Spinal cord (tissue), 10 donors: Measurements from ENCODE around the gene CPLANE1. TPM values are rescaled to one million over a fixed set of nuclear protein-coding genes. Genes with fewer than 3 reads are reported as not detected.

Experiments
- DNase-seq, 6 donors: peaks; one replicate each; pipeline versions ENCODE4 v3.0.0 to v3.0.0-alpha.2; 2013 to 2015; ENCODE audit warnings: low spot score in 6 of 6, low read depth in 4 of 6
- H3K27ac ChIP-seq: one replicate; pipeline ENCODE4 v1.5.1; 2013; ENCODE audit warnings: low read depth, low read length, control low read depth
- H3K27me3 ChIP-seq: one replicate; pipeline ENCODE4 v1.6.1; 2013; ENCODE audit warnings: low read length; ENCODE audit not compliant: control insufficient read depth, insufficient read depth
- H3K36me3 ChIP-seq: one replicate; pipeline ENCODE4 v1.6.1; 2013; ENCODE audit warnings: low read length; ENCODE audit not compliant: control insufficient read depth, insufficient read depth
- H3K4me1 ChIP-seq: one replicate; pipeline ENCODE4 v1.6.1; 2013; ENCODE audit warnings: low read length; ENCODE audit not compliant: control insufficient read depth, insufficient read depth
- H3K4me3 ChIP-seq: one replicate; pipeline ENCODE4 v1.5.1; 2013; ENCODE audit warnings: low read depth, low read length, control low read depth
- H3K9me3 ChIP-seq: one replicate; pipeline ENCODE4 v1.6.1; 2013; ENCODE audit warnings: low read length; ENCODE audit not compliant: control insufficient read depth, insufficient read depth
- WGBS: methylation state at CpG from one replicate; pipeline ENCODE4 v1.1.5; 2013; ENCODE audit warnings: missing lambda C conversion rate; ENCODE audit not compliant: insufficient coverage; 5-methylcytosine and 5-hydroxymethylcytosine counted together
- polyA plus RNA-seq, 2 donors: library from polyadenylated mRNA; unstranded; fragments of 120-200 nt; gene quantifications; one replicate each; pipeline ENCODE4 v1.2.1, GENCODE V29; 2013; ENCODE audit not compliant: insufficient read length in 2 of 2
- total RNA-seq, 2 donors: library from RNA; depleted of rRNA in 1 of 2; stranded (reverse); fragments of 120-200 nt in 1 of 2; fragments of >200 nt in 1 of 2; gene quantifications; one replicate each; pipeline versions ENCODE4 v1.2.3 to v1.2.4, GENCODE V29; 2013 to 2014
- donor health status: healthy.

Gene CPLANE1
- total and polyA plus RNA-seq, 4 donors = 35.4 to 72.8 (median 48.6) TPM

DNA sequence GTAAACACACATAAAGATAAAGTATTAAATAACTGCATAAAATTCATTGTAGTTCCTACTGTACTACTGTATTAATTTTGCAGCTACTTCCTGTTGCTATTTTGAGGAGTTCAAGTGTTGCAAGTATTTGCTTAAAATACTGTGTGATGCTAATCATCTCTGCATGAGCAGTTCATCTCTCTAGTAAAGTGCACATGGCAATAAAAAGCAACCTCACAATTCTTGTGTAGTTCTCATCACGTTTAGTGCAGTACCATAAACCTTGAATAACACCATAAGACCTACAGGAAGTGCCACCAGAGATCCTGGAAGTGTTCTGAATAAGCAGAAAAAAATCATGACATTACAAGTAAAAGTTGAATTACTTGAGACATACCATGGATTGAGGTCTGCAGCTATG is 34.6 kb downstream of the CPLANE1 start:
- peaks cover 22% of the 10 kb centered on the region for H3K36me3 ChIP-seq
- H3K4me3 ChIP-seq = no peak overlapping the region
- WGBS = no CpG with 5 or more reads among the region's 1 CpG
- no peak for DNase-seq
- H3K4me1 ChIP-seq = no peaks in the 10 kb centered on the region
- no peak overlapping the region for H3K27ac ChIP-seq
- no peaks in the 10 kb centered on the region for H3K27me3 ChIP-seq
- no peaks in the 10 kb centered on the region for H3K9me3 ChIP-seq

DNA sequence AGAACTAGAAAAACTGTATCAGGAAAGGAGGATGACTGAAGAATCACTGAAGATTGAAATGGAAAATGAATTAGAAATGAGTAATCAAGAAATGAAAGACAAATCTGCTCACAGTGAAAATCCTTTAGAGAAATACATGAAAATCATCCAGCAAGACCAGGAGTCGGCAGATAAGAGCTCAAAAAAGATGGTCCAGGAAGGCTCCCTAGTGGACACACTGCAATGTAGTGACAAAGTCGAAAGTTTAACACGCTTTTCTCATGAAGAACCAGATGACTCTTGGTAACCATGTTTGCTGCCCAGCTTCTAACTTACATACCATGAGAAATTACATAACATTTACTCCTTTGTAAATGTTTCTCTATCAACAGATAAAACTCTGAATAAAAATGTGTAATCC is 37.1 kb downstream of the CPLANE1 start:
- H3K27me3 ChIP-seq = no peaks in the 10 kb centered on the region
- no peak overlapping the region for H3K4me3 ChIP-seq
- H3K27ac ChIP-seq = no peak overlapping the region
- no peak for DNase-seq
- peaks cover 29% of the 10 kb centered on the region for H3K36me3 ChIP-seq
- WGBS = no CpG with 5 or more reads among the region's 3 CpGs
- no peaks in the 10 kb centered on the region for H3K9me3 ChIP-seq
- no peaks in the 10 kb centered on the region for H3K4me1 ChIP-seq

DNA sequence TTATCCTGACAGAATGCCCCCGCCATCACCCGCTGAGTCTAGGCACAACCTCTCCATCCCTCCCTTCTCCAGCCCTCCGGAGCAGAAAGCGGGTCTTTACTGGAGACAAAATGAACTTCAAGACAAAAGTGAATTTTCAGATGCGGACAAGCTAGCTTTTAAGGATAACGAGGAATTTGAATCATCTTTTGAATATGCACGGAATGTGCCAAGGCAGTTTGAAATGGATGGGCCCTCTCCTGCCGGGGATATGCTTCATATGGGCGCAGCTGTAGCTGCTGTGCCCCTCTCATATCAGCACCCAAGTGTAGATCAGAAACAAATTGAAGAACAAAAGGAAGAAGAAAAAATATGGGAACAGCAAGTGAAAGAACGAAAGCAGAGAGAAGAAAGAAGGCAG is 37.5 kb downstream of the CPLANE1 start:
- Histone ChIP-seq H3K27ac (no peak overlapping the region), H3K4me1 (no peaks in the 10 kb centered on the region), H3K9me3 (no peaks in the 10 kb centered on the region), H3K4me3 (no peak overlapping the region), H3K36me3 (peaks cover 29% of the 10 kb centered on the region), H3K27me3 (no peaks in the 10 kb centered on the region)
- no peak for DNase-seq
- WGBS = 99% methylated on average over 8 of the region's 10 CpGs

DNA sequence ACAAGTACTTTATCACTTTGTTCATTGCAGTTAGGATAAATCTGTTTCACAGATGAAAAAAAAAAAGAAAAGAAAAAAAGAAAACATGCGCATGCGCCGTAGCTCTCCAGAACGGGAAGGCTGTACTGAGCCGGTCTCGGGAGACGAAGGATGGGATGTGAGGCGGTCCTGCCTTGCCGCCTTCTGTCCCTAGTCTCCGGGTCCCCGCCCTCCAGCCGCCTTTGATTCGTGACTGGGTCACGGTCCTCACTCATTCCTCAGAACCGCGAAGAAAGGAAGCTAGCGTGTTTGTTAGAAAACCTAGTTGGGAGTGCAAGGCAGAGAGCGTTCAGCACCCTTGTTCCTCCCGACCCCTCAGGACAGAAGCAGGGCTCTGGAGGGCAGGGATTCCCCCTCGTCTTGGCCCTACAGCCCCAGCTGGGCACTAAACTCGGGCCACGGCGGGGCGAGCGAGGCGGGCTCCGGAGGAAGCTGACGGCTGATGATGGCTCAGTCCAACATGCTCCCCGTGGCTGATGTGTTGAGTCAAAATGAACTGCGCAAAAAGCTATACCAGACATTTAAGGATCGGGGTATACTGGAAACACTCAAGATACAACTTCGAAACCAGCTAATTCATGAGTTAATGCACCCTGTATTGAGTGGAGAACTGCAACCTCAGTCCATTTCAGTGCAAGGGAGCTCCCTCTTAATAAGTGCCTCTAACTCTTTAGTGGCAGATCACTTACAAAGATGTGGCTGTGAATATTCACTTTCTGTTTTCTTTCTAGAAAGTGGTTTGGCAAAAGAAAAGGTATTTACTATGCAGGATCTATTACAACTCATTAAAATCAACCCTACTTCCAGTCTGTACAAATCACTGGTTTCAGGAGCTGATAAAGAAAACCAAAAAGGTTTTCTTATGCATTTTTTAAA is 40.0 kb downstream of the CPLANE1 start:
- peaks cover 25% of the 10 kb centered on the region for H3K36me3 ChIP-seq
- DNase-seq = peak in 2 of 6 donors; percentile 44 to 71
- H3K4me1 ChIP-seq = no peaks in the 10 kb centered on the region
- peak overlapping the region; percentile 35 for H3K4me3 ChIP-seq
- WGBS = 84% methylated on average over 31 of the region's 32 CpGs
- no peaks in the 10 kb centered on the region for H3K27me3 ChIP-seq
- no peak overlapping the region for H3K27ac ChIP-seq
- H3K9me3 ChIP-seq = no peaks in the 10 kb centered on the region

DNA sequence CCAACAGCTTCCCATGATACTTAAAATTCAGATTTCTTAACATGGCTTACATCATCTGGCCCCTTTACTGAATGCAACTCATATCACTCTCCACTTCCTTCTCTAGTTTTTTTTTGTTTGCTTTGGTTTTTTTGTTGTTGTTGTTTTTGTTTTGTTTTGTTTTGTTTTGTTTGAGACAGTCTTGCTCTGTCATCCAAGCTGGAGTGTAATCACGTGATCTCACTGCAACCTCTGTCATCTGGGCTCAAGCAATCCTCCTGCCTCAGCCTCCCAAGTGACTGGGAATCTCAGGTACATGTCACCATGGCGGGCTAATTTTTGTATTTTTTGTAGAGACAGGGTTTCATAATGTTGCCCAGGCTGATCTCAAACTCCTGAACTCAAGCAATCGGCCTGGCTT is 41.4 kb downstream of the CPLANE1 start:
- H3K36me3 ChIP-seq = peaks cover 25% of the 10 kb centered on the region
- no peak overlapping the region for H3K27ac ChIP-seq
- H3K9me3 ChIP-seq = no peaks in the 10 kb centered on the region
- H3K27me3 ChIP-seq = no peaks in the 10 kb centered on the region
- no peaks in the 10 kb centered on the region for H3K4me1 ChIP-seq
- 100% methylated on average over 2 of the region's 3 CpGs for WGBS
- DNase-seq = no peak
- H3K4me3 ChIP-seq = no peak overlapping the region

DNA sequence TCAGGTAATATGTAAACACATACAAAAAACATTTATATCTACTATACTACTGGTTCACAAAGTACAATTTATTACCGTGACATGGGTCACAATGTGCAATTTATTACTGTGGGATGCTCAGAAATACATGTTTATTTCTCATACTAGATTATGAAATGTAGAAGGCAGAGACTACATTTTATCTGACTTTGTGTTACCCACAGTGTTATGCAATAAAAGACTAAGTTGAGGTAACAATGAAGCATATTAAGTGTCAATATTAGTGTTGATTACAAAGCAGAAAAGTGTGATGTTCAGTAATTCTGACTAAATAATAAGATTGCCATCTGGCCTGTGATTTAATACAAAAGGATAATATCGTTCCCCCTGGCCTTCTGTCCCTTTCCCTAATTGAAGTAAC is 42.4 kb downstream of the CPLANE1 start:
- no peak overlapping the region for H3K27ac ChIP-seq
- WGBS = no CpG with 5 or more reads among the region's 2 CpGs
- no peak for DNase-seq
- no peaks in the 10 kb centered on the region for H3K9me3 ChIP-seq
- H3K4me3 ChIP-seq = no peak overlapping the region
- H3K36me3 ChIP-seq = peaks cover 23% of the 10 kb centered on the region
- H3K27me3 ChIP-seq = no peaks in the 10 kb centered on the region
- no peaks in the 10 kb centered on the region for H3K4me1 ChIP-seq

DNA sequence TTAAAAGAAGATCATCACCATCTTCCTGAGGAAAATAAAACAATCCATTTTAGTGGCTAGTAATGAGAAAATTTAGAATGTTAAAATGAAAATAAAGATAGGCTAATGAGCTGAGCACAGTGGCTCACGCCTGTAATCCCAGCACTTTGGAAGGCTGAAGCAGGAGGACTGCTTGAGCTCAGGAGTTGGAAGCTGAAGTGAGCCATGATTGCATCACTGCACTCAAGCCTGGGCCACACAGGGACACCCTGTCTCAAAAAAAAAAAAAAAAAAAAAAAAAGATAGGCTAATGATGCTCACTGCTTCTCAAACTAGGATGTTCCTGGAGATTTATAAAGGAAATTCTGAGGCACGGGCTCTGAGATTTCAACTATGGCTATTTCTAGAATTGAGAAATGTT is 50.3 kb downstream of the CPLANE1 start:
- Histone ChIP-seq H3K36me3 (peaks cover 21% of the 10 kb centered on the region), H3K4me3 (no peak overlapping the region), H3K9me3 (no peaks in the 10 kb centered on the region), H3K4me1 (no peaks in the 10 kb centered on the region), H3K27ac (no peak overlapping the region), H3K27me3 (no peaks in the 10 kb centered on the region)
- DNase-seq = no peak
- WGBS = 100% methylated on average over 1 of the region's 2 CpGs

DNA sequence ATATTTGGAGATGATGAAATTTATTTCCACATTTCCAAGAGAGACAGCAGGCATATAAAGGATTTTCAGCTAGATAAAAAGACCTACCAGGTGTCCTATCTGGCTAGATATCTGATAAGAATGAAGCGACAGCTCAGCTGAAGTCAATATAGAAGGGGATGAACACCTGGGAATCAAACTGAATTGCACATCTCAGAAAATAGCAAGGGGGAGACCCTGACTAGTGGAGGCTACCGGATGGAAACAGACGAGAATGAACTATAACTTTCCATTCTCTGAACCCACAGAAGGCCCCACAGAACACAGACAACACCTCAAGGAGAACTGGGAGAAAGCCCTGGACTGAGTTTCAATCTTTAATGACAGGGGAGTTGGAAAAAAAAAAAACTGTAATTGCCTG is 51.1 kb downstream of the CPLANE1 start:
- DNase-seq = no peak
- Histone ChIP-seq H3K36me3 (peaks cover 25% of the 10 kb centered on the region), H3K4me1 (no peaks in the 10 kb centered on the region), H3K27me3 (no peaks in the 10 kb centered on the region), H3K4me3 (no peak overlapping the region), H3K9me3 (no peaks in the 10 kb centered on the region), H3K27ac (no peak overlapping the region)
- WGBS = 80% methylated on average over 1 of the region's 3 CpGs

DNA sequence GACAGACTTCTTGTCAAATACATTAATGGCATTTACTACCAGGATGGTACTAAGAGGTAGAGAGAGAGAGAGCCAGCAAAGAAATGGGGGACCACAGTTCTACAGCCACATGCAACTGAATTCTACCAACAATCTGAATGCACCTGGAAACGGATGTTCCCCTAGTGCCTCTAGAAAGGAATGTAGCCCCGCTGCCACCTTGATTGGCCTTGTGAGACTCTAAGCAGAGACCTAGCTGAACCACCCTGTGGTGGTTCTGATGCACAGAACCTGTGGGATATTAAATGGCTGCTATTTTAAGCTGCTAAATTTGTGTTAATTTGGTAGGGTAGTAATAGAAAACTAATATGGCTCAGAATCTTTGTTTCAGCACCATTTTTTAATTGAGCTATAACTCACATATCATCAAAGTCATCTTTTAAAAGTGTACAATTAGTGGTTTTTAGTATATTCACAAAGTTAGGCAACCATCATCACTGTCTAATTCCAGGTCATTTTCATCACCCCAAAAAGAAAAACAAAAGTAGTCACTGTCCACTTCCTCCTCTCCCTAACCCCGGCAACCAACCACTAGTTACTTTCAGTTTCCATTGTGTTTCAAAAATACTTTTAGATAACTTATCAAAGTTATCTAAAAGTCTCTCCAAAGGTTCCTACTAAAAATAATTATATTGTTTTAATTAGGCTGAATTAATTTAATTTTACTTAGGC is 51.7 kb downstream of the CPLANE1 start:
- 90% methylated on average over 2 of the region's 3 CpGs for whole genome bisulfite sequencing
- H3K36me3 ChIP-seq = peaks cover 31% of the 10 kb centered on the region
- H3K4me3 ChIP-seq = no peak overlapping the region

DNA sequence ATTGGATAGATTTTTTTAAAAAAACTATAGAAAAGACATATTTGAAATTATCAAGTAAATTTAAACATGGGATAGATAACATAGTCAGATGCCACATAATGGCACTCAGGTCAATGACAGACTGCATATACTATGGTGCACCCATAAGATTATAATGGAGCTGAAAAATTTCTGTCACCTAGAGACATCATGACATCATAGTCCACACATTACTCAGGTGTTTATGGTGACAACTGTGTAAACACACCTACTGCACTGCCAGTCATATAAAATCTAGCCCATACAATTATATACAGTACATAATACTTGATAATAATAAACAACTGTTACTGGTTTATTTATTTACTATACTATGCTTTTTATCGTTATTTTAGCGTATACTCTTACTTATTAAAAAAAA is 58.6 kb downstream of the CPLANE1 start:
- H3K4me1 ChIP-seq = no peaks in the 10 kb centered on the region
- H3K27ac ChIP-seq = no peak overlapping the region
- no peak for DNase-seq
- no peaks in the 10 kb centered on the region for H3K27me3 ChIP-seq
- no peak overlapping the region for H3K4me3 ChIP-seq
- WGBS = no CpG with 5 or more reads among the region's 2 CpGs
- peaks cover 40% of the 10 kb centered on the region for H3K36me3 ChIP-seq
- H3K9me3 ChIP-seq = no peaks in the 10 kb centered on the region

More for the DNA sequence above, 51.7 kb downstream of the CPLANE1 start:
- no peak for DNase-seq
- no peak overlapping the region for H3K27ac ChIP-seq
- H3K27me3 ChIP-seq = no peaks in the 10 kb centered on the region
- H3K4me1 ChIP-seq = no peaks in the 10 kb centered on the region
- no peaks in the 10 kb centered on the region for H3K9me3 ChIP-seq
